AG09309 (cell line): ENCODE results near the gene TMX3.
A peak's percentile ranks its signal among the peaks of the same experiment; 100 is the strongest.

Experiments used
- DNase-seq: peaks from one replicate; pipeline ENCODE4 v3.0.0-alpha.2; 2010; ENCODE audit warnings: low read depth
- H3K4me3 ChIP-seq: 2 replicates; pipeline ENCODE4 v1.5.1; 2011; ENCODE audit warnings: mild to moderate bottlenecking, low read depth, low read length, moderate library complexity; ENCODE audit not compliant: control insufficient read depth
- CTCF ChIP-seq: IDR thresholded peaks from 2 replicates; pipeline ENCODE4 v1.5.1; 2011; ENCODE audit warnings: mild to moderate bottlenecking, low read depth, low read length, inconsistent platforms; ENCODE audit not compliant: insufficient read depth, control insufficient read depth; ENCODE audit errors: missing control alignments

TMX3 gene

DNA sequence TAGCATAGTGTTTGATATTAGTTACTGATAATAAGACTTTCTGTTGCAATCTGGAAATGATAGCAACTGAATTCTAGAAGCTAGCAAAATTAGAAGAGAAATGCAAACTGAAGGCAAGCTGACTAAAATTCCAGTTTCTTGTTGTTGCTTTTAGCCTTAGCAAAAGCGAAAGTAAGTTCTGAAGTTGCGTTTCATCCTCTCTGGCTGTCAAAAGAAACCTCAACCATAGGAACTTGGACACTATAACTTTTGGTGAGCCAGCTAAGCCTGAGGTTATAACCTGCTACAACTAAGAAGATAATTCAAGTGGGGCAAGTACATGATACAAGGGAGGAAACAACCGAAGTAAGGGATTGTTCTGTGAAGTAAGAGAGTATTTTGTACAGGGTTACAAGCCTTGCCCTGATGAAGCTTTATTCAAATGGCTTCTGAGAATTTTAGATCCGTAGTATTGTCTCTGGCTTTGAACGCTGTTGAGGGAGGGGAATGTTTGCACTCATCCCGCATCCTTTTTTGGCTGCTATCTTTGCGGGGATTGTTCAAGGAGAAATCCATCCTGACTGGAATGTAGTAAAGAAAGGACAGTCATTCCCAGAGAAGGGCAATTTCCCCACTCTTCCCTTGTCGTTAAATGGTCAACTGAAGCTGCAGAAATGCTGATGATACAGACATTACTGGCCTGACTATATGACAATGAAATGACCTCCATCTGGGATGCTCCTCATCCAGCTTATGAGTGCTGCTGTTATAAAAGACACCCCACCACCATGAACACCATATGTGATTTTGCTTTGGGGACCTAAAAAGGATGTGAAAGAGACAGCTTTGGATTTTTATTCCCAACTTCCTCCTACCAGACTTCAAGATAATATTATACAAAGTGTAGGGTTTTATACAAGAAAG lies 7.0 kb upstream of the TMX3 start:
- DNase-seq: no peak
- H3K4me3 ChIP-seq: peak overlapping the region; percentile 29
- no peak for TF ChIP-seq CTCF

- peak overlapping the region; percentile 90 for H3K4me3 ChIP-seq
- no peak for TF ChIP-seq CTCF
- DNase-seq: no peak
Measured at GRCh38 chr18:68714366-68714711, 569 bp downstream of the TMX3 start.

DNA sequence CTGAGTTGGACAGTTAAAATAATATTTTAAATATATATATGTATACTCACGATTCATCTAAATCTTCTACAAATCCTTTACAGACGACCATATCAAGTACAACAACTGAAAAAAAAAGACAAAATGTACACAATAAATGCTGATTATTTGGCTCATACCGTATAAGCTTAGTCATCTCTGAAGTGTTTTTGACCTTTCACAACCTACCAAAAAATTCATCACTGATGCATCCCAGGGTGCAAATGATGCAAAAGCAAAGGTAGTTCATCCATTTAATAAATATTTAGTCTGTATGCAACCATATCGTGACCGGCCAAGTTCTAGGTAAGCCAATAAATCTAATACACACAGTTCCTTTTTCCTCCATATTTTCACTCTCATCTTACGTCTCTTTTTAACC lies 1.1 kb downstream of the TMX3 start:
- no peak for TF ChIP-seq CTCF
- no peak for DNase-seq
- peak overlapping the region; percentile 90 for H3K4me3 ChIP-seq

GRCh38 chr18:68713131-68713530 lies 1.8 kb downstream of the TMX3 start:
- no peak overlapping the region for H3K4me3 ChIP-seq
- no peak for DNase-seq
- no peak for TF ChIP-seq CTCF

DNA sequence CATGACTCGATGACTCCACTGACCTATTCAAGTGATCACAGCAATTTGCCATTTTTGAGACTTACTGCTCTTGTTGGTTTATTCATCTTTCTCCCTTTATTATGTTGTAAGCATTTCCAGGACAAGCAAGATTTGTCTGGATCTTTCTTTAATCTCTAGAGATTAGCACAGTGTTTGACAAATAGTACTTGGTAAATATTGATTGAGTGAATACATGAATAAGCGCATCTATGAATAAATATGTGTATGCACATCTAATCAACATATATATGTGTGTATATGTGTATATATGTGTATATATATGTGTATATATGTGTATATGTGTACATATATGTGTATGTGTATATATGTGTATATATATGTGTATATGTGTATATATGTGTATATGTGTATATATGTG lies 7.3 kb downstream of the TMX3 start:
- TF ChIP-seq CTCF: no peak
- no peak overlapping the region for H3K4me3 ChIP-seq
- DNase-seq: no peak

GRCh38 chr18:68705119-68705518 lies 9.8 kb downstream of the TMX3 start:
- no peak for TF ChIP-seq CTCF
- no peak overlapping the region for H3K4me3 ChIP-seq
- no peak for DNase-seq
